Uterus (tissue), 2 donors: ENCODE data around the gene PLCH2.

Source experiments
- POLR2A ChIP-seq, 2 donors: fragments of 450-650 bp; IDR thresholded peaks; one replicate each; pipeline ENCODE4 v1.6.1; 2016; ENCODE audit warnings: antibody characterized with exemption in 2 of 2, mild to moderate bottlenecking in 1 of 2, moderate library complexity in 1 of 2
- TF ChIP-seq, protein P1 (sequence below), 4 experiments: fragments of 200-600 bp in 2 of 4; fragments of 450-650 bp in 2 of 4; sonication (generic) in 2 of 4; IDR thresholded peaks; one replicate each; pipeline ENCODE4 v1.5.1; 2016 to 2019; ENCODE audit warnings: antibody characterized with exemption in 4 of 4, mild to moderate bottlenecking in 2 of 4, moderate library complexity in 1 of 4

DNA sequence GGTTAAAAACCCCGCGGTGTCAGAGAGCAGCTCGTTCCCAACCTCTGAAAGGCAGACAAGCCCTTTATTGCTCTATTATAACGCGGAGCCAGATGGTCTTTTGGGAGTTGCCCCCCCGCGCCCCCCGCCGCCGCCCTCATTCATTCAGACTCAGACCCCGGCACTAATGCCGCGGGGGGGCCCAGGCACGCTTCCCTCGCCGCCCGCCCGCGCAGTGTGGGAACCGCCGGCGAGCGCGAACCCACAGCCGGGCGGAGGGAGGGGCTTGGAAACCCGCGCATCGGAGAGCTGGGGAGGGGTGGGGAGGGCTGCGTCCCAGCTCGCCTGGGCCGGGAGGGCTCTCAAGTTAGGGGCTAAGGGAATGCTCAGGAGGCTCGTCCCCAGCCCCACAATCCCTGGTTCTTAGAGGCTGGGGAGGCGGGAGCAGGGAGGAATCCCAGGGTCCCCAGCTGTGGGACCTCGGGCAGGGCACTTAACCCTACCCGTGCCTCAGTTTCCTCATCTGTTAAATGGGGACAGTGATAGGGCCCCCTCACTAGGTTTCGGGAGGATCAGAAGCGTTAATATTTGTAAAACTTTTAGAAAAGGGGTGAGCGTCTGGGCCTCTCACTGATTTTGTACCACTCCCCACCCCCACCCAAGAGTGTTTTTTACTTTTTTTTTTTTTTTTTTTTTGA lies 64.9 kb downstream of the PLCH2 start:
- no peak for TF ChIP-seq POLR2A (IDR thresholded peaks at IDR 0.05)
- TF ChIP-seq, protein P1, sequence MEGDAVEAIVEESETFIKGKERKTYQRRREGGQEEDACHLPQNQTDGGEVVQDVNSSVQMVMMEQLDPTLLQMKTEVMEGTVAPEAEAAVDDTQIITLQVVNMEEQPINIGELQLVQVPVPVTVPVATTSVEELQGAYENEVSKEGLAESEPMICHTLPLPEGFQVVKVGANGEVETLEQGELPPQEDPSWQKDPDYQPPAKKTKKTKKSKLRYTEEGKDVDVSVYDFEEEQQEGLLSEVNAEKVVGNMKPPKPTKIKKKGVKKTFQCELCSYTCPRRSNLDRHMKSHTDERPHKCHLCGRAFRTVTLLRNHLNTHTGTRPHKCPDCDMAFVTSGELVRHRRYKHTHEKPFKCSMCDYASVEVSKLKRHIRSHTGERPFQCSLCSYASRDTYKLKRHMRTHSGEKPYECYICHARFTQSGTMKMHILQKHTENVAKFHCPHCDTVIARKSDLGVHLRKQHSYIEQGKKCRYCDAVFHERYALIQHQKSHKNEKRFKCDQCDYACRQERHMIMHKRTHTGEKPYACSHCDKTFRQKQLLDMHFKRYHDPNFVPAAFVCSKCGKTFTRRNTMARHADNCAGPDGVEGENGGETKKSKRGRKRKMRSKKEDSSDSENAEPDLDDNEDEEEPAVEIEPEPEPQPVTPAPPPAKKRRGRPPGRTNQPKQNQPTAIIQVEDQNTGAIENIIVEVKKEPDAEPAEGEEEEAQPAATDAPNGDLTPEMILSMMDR (IDR thresholded peaks at IDR 0.05): no peak
